CD4-positive, alpha-beta T cell (primary cell): ENCODE data around the gene SLC35D2. TPM values are rescaled to one million over a fixed set of nuclear protein-coding genes. Genes with fewer than 3 reads are reported as not detected.
"Not testable (repeated sequence)": the region's sequence is repeated elsewhere in the genome, so short reads cannot be mapped to it uniquely, and the experiment has no call there.

Experiments used
- ATAC-seq: fragments of 200-7000 bp; cut with Tn5 transposase; one replicate; pipeline ENCODE4 v1.10.0; 2022; ENCODE audit warnings: mild to moderate bottlenecking; ENCODE audit not compliant: poor library complexity
- CTCF ChIA-PET: fragments of 350-600 bp; sonication (Branson Sonifier 250); formaldehyde crosslinking; loops from one replicate; lab custom pipeline; 2021; ENCODE audit warnings: antibody characterized with exemption, inconsistent platforms; lab: Charles Lee
- POLR2A ChIA-PET: fragments of 350-600 bp; sonication (Branson Sonifier 250); formaldehyde crosslinking; loops from one replicate; lab custom pipeline; 2021; ENCODE audit warnings: antibody characterized with exemption, inconsistent platforms; lab: Charles Lee
- DNase-seq, 14 experiments: peaks; one replicate each; pipeline ENCODE4 v3.0.0-alpha.2; 2013 to 2020; ENCODE audit warnings: mixed read lengths in 2 of 14
- H3K27ac ChIP-seq, 2 donors: one replicate each; pipeline versions ENCODE4 v1.5.1 to v1.7.0; 2013; ENCODE audit warnings: low read length in 2 of 2, low read depth in 1 of 2, mild to moderate bottlenecking in 1 of 2
- H3K27me3 ChIP-seq, 2 experiments: 1 replicate in 1 of 2; 2 replicates in 1 of 2; pipeline versions ENCODE4 v1.6.1 to v1.7.0; 2013; ENCODE audit warnings: low read length in 2 of 2, control low read depth in 1 of 2, mild to moderate bottlenecking in 1 of 2, moderate library complexity in 1 of 2; ENCODE audit not compliant: insufficient read depth in 2 of 2, control insufficient read depth in 1 of 2
- H3K36me3 ChIP-seq: one replicate; pipeline ENCODE4 v1.6.1; 2013; ENCODE audit warnings: low read length, control low read depth; ENCODE audit not compliant: insufficient read depth
- H3K4me1 ChIP-seq: one replicate; pipeline ENCODE4 v1.6.1; 2013; ENCODE audit warnings: low read length, control low read depth; ENCODE audit not compliant: insufficient read depth
- H3K4me3 ChIP-seq: one replicate; pipeline ENCODE4 v1.5.1; 2013; ENCODE audit warnings: mild to moderate bottlenecking, low read length, moderate library complexity
- H3K9me3 ChIP-seq, 2 experiments: 1 replicate in 1 of 2; 2 replicates in 1 of 2; pipeline versions ENCODE4 v1.6.1 to v1.7.0; 2013; ENCODE audit warnings: low read length in 2 of 2, mild to moderate bottlenecking in 2 of 2, control low read depth in 1 of 2, moderate library complexity in 1 of 2; ENCODE audit not compliant: control insufficient read depth in 1 of 2, insufficient read depth in 1 of 2
- H3K27ac Mint-ChIP-seq: one replicate; pipeline ENCODE4 v1.8.0; 2020; ENCODE audit warnings: mixed read lengths
- H3K27me3 Mint-ChIP-seq: one replicate; pipeline ENCODE4 v1.8.0; 2021; ENCODE audit warnings: mixed read lengths
- H3K36me3 Mint-ChIP-seq: one replicate; pipeline ENCODE4 v1.8.0; 2021; ENCODE audit warnings: low read depth, mixed read lengths
- H3K4me1 Mint-ChIP-seq: one replicate; pipeline ENCODE4 v1.8.0; 2021; ENCODE audit warnings: low read depth, mixed read lengths
- H3K4me3 Mint-ChIP-seq: one replicate; pipeline ENCODE4 v1.8.0; 2020; ENCODE audit warnings: mild to moderate bottlenecking, mixed read lengths
- H3K9me3 Mint-ChIP-seq: one replicate; pipeline ENCODE4 v1.8.0; 2020; ENCODE audit warnings: mixed read lengths
- CTCF ChIP-seq: fragments of 200-600 bp; IDR thresholded peaks from one replicate; pipeline ENCODE4 v1.8.0; 2022; ENCODE audit warnings: antibody characterized with exemption, mild to moderate bottlenecking
- intact Hi-C, 2 experiments: fragments of 100-400 bp; cut with DNase I in 1 of 2; cut with micrococcal nuclease in 1 of 2; formaldehyde crosslinking; loops; one replicate each; pipeline versions ENCODE4 v1.15.1 to v1.9.0; 2023 to 2025; cut with DNase I, micrococcal nuclease
- total RNA-seq, 174 experiments: library from RNA in 2 of 174; stranded (reverse) in 2 of 174; gene quantifications; one replicate each; pipeline ENCODE4 v1.2.3 and lab custom pipeline; 2021 to 2026

The SLC35D2 gene
- total RNA-seq, 2 experiments from 2014 or later, result 13.2 to 14.7 TPM

GRCh38 chr9:96379461-96379860, 4.0 kb downstream of the SLC35D2 start:
- Histone ChIP-seq H3K4me3 (no peak overlapping the region), H3K27ac (no peak overlapping the region), H3K36me3 (no peaks in the 10 kb centered on the region), H3K27me3 (no peaks in the 10 kb centered on the region), H3K9me3 (no peaks in the 10 kb centered on the region), H3K4me1 (peaks cover 28% of the 10 kb centered on the region)
- ChIA-PET POLR2A (no interaction called here), CTCF (no interaction called here)
- no peak for DNase-seq
- no peak for ATAC-seq
- H3K4me1 Mint-ChIP-seq, result peaks cover 27% of the 10 kb centered on the region
- H3K27me3 Mint-ChIP-seq, result no peaks in the 10 kb centered on the region
- TF ChIP-seq CTCF, result no peak
- H3K27ac Mint-ChIP-seq, result no peak overlapping the region
- H3K36me3 Mint-ChIP-seq, result peaks cover 5% of the 10 kb centered on the region
- no peak overlapping the region for H3K4me3 Mint-ChIP-seq
- no peaks in the 10 kb centered on the region for H3K9me3 Mint-ChIP-seq
- intact Hi-C loops, result no loop called here

- DNase-seq, result no peak
- Mint-ChIP-seq H3K36me3 (no peaks in the 10 kb centered on the region), H3K4me1 (peaks cover 20% of the 10 kb centered on the region), H3K9me3 (no peaks in the 10 kb centered on the region), H3K4me3 (no peak overlapping the region), H3K27me3 (no peaks in the 10 kb centered on the region), H3K27ac (no peak overlapping the region)
- no peak for ATAC-seq
- Histone ChIP-seq H3K4me3 (no peak overlapping the region), H3K9me3 (no peaks in the 10 kb centered on the region), H3K27ac (no peak overlapping the region), H3K36me3 (no peaks in the 10 kb centered on the region), H3K4me1 (peaks cover 23% of the 10 kb centered on the region), H3K27me3 (no peaks in the 10 kb centered on the region)
- intact Hi-C loops, result no loop called here
- no peak for TF ChIP-seq CTCF
- CTCF ChIA-PET, result no interaction called here
- POLR2A ChIA-PET, result interaction anchor here (1.6 kb wide), 1 partner anchor 21 kb away, joined by 3 read pairs; no protein-coding TSS in a partner anchor
Observed at GRCh38 chr9:96378187-96378586, 5.3 kb downstream of the SLC35D2 start.

GRCh38 chr9:96376891-96377874, 6.3 kb downstream of the SLC35D2 start:
- Histone ChIP-seq H3K9me3 (no peaks in the 10 kb centered on the region), H3K27ac (no peak overlapping the region), H3K36me3 (no peaks in the 10 kb centered on the region), H3K4me1 (peaks cover 13% of the 10 kb centered on the region), H3K27me3 (no peaks in the 10 kb centered on the region), H3K4me3 (no peak overlapping the region)
- no peaks in the 10 kb centered on the region for H3K9me3 Mint-ChIP-seq
- ChIA-PET POLR2A (interaction anchor here (1.4 to 1.6 kb wide), 2 partner anchors 22 kb away, joined by 3 read pairs; no protein-coding TSS in a partner anchor), CTCF (no interaction called here)
- H3K4me3 Mint-ChIP-seq, result no peak overlapping the region
- no peaks in the 10 kb centered on the region for H3K27me3 Mint-ChIP-seq
- H3K36me3 Mint-ChIP-seq, result no peaks in the 10 kb centered on the region
- peaks cover 13% of the 10 kb centered on the region for H3K4me1 Mint-ChIP-seq
- H3K27ac Mint-ChIP-seq, result no peak overlapping the region
- TF ChIP-seq CTCF, result no peak
- intact Hi-C loops, result no loop called here
- ATAC-seq (no peak), DNase-seq (no peak)

DNA sequence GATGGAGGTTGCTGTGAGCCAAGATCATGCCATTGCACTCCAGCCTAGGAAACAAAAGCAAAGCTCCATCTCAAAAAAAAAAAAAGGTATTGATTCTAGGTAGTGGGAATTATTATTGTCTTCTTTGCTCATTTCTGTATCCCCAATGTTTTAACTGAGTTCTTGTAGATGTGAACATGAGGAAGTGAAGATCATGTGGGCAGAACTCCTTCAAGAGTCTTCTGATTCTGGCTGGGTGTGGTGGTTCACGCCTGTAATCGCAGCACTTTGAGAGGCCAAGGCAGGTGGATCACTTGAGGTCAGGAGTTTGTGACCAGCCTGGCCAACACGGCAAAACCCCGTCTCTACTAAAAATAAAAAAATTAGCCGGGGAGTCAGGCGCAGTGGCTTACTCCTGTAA, 8.0 kb downstream of the SLC35D2 start:
- H3K4me3 Mint-ChIP-seq, ATAC-seq, H3K27me3 Mint-ChIP-seq, H3K4me1 ChIP-seq, CTCF ChIA-PET, H3K9me3 Mint-ChIP-seq, H3K4me3 ChIP-seq, H3K9me3 ChIP-seq, H3K4me1 Mint-ChIP-seq, H3K36me3 Mint-ChIP-seq, H3K36me3 ChIP-seq, POLR2A ChIA-PET, H3K27ac Mint-ChIP-seq, DNase-seq, H3K27ac ChIP-seq, intact Hi-C loops, H3K27me3 ChIP-seq: not testable (repeated sequence)
